Smooth muscle cell of the brain vasculature (primary cell): ENCODE results near the gene GINS1.

Experiments
- DNase-seq: peaks from one replicate; pipeline ENCODE4 v3.0.0-alpha.2; 2012; ENCODE audit warnings: low read depth, low spot score

GINS1 gene

GRCh38 chr20:25407311-25408169, at the start of gene GINS1:
GINS1 (plus strand) TSS chr20:25407673; CDS start chr20:25407821, 148 bp downstream.
- DNase-seq = peak; percentile 69

DNA sequence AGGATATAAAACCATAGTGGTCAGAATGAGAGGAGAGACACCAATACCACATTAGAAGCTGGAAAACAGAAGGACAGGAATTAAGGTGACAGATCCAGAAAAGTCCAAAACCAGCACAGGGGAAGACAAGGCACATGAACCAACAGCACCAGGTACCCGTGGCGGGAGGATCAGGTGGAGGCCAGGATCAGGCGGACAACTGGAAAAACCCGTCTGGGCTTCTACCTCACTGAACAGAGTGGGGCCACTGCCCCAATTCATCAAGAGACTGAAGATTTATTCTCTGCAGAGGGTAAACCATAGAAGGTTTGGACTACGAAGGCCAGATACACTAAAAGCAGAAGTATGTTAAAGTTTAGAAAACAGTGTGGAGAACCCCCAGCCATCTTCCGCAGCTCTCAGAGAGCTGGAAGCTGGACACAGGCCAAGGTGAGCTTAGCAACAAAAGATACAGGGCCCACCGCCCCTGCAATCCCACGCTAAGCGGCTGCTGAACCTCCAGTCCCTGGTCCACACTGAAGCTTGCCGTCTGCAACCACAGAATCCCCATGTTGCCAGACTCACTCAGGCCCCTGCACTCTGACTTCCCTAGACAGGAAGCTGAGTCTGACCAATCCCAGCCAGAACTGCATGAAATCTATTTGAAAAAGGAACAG, 46.7 kb upstream of the GINS1 start:
- peak; percentile 35 for DNase-seq

GRCh38 chr20:25361287-25361683, 46.2 kb upstream of the GINS1 start:
- no peak for DNase-seq

- DNase-seq = no peak
Measured at GRCh38 chr20:25364180-25364788, 43.2 kb upstream of the GINS1 start.

- DNase-seq = no peak
Measured at GRCh38 chr20:25364879-25365699, 42.4 kb upstream of the GINS1 start.

GRCh38 chr20:25368526-25368925, 38.9 kb upstream of the GINS1 start:
- DNase-seq = no peak

- DNase-seq = no peak
Measured at GRCh38 chr20:25368976-25369375, 38.5 kb upstream of the GINS1 start.

DNA sequence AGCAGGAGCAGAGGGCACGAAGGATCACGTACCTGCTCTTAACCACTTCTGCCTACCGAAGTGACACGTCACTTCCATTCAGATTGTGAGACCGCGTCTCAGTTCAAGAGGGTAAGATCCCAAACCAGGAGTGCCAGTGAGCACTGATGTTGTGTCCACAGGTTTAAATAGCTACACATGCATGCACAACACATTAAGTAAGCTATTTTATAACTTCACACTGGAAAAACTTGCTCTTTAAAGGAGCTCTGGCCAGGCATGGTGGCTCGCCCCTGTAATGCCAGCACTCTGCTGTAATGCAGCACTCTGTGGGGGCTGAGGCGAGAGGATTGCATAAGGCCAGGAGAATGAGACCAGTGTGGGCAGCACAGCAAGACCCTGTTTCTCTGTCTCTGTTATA, 37.9 kb upstream of the GINS1 start:
- no peak for DNase-seq

DNA sequence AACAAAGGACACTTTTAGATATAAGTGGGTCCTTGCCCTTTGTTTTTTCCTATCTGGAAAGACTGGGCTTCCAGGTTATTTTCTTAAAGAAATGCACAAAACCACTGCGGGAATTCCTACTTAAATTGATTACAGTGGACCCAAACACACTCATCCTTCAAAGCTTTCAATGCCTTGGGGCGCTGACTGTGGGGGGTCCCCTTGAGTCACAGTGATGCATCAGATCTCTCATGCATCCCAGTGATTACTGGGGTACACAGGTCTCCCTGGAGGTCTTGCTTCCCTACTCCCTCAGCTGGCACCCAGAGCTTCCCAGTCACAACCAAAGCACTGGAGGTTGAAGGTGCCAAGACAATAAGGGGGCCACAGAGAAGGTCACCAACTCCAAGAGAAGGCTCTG, 37.5 kb upstream of the GINS1 start:
- no peak for DNase-seq

GRCh38 chr20:25372584-25373336, 34.7 kb upstream of the GINS1 start:
- no peak for DNase-seq

GRCh38 chr20:25374842-25375241, 32.6 kb upstream of the GINS1 start:
- DNase-seq = no peak

- DNase-seq = no peak
Measured at GRCh38 chr20:25376236-25376635, 31.2 kb upstream of the GINS1 start.

GRCh38 chr20:25376886-25377285, 30.6 kb upstream of the GINS1 start:
- no peak for DNase-seq

DNA sequence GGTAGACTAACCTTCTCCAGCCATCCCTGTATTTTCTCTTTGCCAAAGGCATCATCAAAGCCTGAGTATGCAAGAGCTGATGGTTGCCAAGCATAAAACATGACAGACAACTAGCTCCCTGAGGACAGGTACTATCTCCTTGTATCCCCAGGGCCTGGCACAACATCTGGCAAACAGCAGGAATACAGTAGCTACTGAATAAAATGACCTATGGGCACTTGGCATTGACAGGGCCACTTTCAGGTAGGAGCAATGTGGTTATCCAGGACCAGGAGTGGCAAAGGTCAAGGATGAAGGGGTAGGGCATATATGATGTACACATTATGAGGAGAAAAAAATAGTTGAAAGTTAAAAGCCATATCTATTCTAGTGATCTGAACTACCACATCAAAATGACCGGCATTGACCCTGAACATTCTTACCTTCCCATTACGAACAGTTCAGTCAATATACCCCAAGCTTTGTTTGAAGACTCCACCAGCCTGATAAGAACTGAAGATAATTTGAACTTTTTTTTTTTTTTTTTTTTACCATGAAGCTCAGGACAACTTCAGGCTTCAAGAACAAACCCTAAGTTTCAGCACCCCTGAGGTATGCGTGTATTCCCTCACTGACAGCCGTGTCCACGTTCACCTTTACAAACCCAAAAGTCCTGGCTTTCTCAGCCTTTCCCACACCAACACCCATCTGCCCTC, 29.1 kb upstream of the GINS1 start:
- no peak for DNase-seq

DNA sequence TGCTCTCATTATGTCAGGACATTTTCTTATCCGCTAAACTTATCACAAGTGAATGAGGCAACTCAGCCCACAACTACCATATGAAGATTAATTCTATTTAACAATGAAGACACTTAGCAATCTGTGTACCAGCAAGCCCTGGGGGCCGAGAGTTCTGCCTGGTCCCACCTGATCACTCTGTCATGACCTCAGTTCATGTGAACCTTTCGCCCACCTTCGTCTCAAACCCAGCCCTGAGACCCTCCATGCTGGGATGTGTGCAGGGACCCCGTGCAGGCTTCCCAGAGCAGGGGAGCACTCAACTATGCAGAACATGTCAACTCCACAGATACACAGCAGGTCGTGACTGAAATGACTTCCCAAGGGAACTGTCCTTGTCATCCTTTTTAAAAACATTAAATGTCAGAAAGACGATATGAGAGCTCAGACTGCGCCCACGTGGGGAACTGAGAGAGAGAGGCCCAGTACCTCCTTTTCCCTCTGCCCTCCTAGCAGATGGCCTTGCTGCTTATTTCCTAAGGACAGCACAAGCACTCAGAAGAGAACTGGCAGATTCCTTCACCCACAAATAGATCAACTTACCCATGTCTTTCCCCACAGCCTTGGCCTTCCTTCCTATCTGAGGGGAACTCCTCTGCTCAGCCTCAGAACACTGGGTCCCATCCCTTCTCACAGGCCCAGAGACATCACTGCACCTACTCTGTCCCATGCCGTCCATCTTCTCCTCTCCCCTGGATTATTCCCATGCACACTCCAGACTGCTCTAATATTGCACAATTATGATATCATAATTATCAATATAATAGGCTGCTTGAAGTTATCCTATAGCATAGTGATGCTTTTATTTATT, 28.4 kb upstream of the GINS1 start:
- no peak for DNase-seq

DNA sequence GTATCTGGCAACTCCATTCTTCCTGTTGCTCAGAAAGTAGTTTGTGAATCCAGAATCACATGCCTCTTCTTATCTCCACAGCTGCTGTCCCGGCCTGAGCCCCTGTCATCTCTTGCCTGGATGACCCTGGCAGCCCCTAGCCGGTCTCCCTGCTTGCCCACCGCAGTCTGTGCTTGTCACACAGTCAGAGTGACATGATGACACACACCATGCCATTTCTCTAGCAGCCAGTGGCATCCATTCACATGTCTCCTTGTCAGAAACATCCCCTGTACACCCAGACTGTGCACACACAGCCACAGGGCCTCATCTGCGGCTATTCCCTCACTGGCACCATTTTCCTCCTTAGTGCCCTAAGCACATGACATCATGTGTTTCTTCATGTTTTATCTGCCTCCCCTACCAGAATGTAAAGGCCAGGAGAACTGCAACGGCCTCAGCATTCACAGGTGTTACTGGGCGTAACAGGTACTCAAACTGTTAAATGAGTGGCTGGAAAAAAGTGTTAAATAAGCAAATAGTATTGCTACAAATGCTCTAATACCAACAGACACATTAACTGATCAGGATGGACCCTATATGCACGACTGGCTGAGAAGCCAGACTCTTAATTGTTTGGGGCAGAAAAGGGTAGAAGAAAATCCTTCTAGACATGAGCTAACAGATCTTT, 26.4 kb upstream of the GINS1 start:
- no peak for DNase-seq

- DNase-seq = no peak
Measured at GRCh38 chr20:25382704-25383370, 24.6 kb upstream of the GINS1 start.

DNA sequence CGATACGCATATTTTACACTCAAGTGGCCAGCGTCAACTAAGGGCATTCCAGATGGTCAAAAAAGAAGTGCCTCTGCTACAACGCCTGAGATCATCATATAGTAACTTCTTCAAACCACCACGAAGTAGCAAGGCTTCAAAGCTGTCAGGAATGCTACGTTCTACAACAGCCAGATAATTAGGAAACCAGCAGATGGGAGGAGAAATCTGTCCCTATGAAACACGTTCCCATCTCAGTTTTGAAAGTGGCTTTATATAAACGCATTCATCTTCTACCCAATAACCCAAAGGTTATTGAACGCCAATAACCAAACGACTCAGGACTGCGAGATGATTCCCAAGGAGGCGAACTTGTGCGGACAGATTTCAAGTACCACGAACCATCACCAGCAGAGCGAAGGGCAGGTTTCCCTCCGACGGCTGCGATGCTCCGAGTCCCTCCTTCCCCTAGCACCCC, 18.0 kb upstream of the GINS1 start:
- DNase-seq = no peak
